Measurements from ENCODE around the gene AKR1E2. TPM values are rescaled to one million over a fixed set of nuclear protein-coding genes. Genes with fewer than 3 reads are reported as not detected.

AKR1E2 gene
- total RNA-seq, 6 donors from 2014 or later = 3.3 to 18.8 (median 7.9) TPM

GRCh38 chr10:4790045-4790444 is 36.0 kb upstream of the AKR1E2 start:
- ATAC-seq (ENCODE audit: low FRiP score in 2 of 2) = no peak
- Histone ChIP-seq H3K27me3 (no peaks in the 10 kb centered on the region), H3K27ac (no peak overlapping the region), H3K4me1 (no peaks in the 10 kb centered on the region), H3K9me3 (no peaks in the 10 kb centered on the region), H3K4me3 (no peak overlapping the region), H3K36me3 (no peaks in the 10 kb centered on the region)
- no peak for DNase-seq
- TF ChIP-seq POLR2A (IDR thresholded peaks at IDR 0.05) (no peak), CTCF (IDR thresholded peaks at IDR 0.05) (no peak), EP300 (IDR thresholded peaks at IDR 0.05) (no peak), POLR2AphosphoS5 (IDR thresholded peaks at IDR 0.05) (no peak)
- 77 to 81% methylated on average over 3 of the region's 3 CpGs for WGBS, 2 donors

- Histone ChIP-seq H3K27ac (no peak overlapping the region), H3K9me3 (no peaks in the 10 kb centered on the region), H3K36me3 (no peaks in the 10 kb centered on the region), H3K4me1 (no peaks in the 10 kb centered on the region), H3K27me3 (no peaks in the 10 kb centered on the region), H3K4me3 (no peak overlapping the region)
- ATAC-seq (ENCODE audit: low FRiP score in 2 of 2) = no peak
- WGBS, 2 donors = 62 to 86% methylated on average over 4 of the region's 4 CpGs
- DNase-seq = no peak
- TF ChIP-seq POLR2A (IDR thresholded peaks at IDR 0.05) = no peak
- TF ChIP-seq POLR2AphosphoS5 (IDR thresholded peaks at IDR 0.05) = no peak
- no peak for TF ChIP-seq CTCF (IDR thresholded peaks at IDR 0.05)
- TF ChIP-seq EP300 (IDR thresholded peaks at IDR 0.05) = no peak
Measured at GRCh38 chr10:4790922-4791321, 35.1 kb upstream of the AKR1E2 start.

- TF ChIP-seq POLR2AphosphoS5 (IDR thresholded peaks at IDR 0.05) (no peak), POLR2A (IDR thresholded peaks at IDR 0.05) (no peak), EP300 (IDR thresholded peaks at IDR 0.05) (no peak), CTCF (IDR thresholded peaks at IDR 0.05) (no peak)
- no peaks in the 10 kb centered on the region for H3K36me3 ChIP-seq
- no peak for DNase-seq
- no peak for ATAC-seq (ENCODE audit: low FRiP score in 2 of 2)
- no peak overlapping the region for H3K27ac ChIP-seq
- no peaks in the 10 kb centered on the region for H3K27me3 ChIP-seq
- WGBS, 2 donors = 44 to 64% methylated on average over 1 of the region's 1 CpG
- H3K9me3 ChIP-seq = no peaks in the 10 kb centered on the region
- H3K4me3 ChIP-seq = no peak overlapping the region
- H3K4me1 ChIP-seq = no peaks in the 10 kb centered on the region
Measured at GRCh38 chr10:4792381-4792780, 33.6 kb upstream of the AKR1E2 start.

DNA sequence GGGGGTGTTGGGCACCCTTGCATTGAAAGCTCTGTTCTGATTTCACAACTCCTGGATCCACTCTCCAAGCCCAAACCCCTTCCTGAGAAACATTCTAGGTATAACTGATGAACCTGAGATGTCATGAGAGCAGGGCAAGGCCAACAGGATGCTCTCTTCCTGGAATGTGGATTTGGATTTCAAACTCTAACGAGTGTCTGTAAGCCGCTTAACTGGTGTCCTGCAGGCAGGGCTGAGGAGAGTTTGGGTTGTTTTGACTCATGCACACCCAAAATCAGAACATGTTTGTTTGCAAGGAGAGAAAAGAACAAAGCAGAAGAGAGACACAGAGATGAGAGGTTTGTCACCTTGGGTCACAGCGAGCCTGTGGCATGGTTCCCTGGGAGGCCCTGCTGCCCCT is 24.6 kb upstream of the AKR1E2 start:
- H3K36me3 ChIP-seq = no peaks in the 10 kb centered on the region
- DNase-seq = no peak

GRCh38 chr10:4802711-4803487 is 23.1 kb upstream of the AKR1E2 start:
- H3K4me3 ChIP-seq = no peak overlapping the region
- DNase-seq (no peak), ATAC-seq (ENCODE audit: low FRiP score in 2 of 2) (no peak)
- H3K27me3 ChIP-seq = no peaks in the 10 kb centered on the region
- no peaks in the 10 kb centered on the region for H3K9me3 ChIP-seq
- H3K36me3 ChIP-seq = no peaks in the 10 kb centered on the region
- no peak overlapping the region for H3K27ac ChIP-seq
- 84 to 87% methylated on average over 6 of the region's 6 CpGs for WGBS, 2 donors
- peaks cover 0 to under 1% (median 0%) of the 10 kb centered on the region in 4 donors for H3K4me1 ChIP-seq
- TF ChIP-seq POLR2AphosphoS5 (IDR thresholded peaks at IDR 0.05) = no peak
- no peak for TF ChIP-seq CTCF (IDR thresholded peaks at IDR 0.05)
- TF ChIP-seq EP300 (IDR thresholded peaks at IDR 0.05) = no peak
- no peak for TF ChIP-seq POLR2A (IDR thresholded peaks at IDR 0.05)

More for the DNA sequence above, 24.6 kb upstream of the AKR1E2 start:
- 82 to 92% methylated on average over 3 of the region's 3 CpGs for WGBS, 2 donors
- no peaks in the 10 kb centered on the region for H3K9me3 ChIP-seq
- H3K27ac ChIP-seq = no peak overlapping the region
- no peaks in the 10 kb centered on the region for H3K27me3 ChIP-seq
- no peak for TF ChIP-seq EP300 (IDR thresholded peaks at IDR 0.05)
- no peak for TF ChIP-seq POLR2A (IDR thresholded peaks at IDR 0.05)
- no peaks in the 10 kb centered on the region for H3K4me1 ChIP-seq
- ATAC-seq (ENCODE audit: low FRiP score in 2 of 2) = no peak
- H3K4me3 ChIP-seq = no peak overlapping the region

All from upper lobe of left lung (tissue), 6 donors.